GM23338 (cell line): Measurements from ENCODE around the gene SLC4A8. TPM values are rescaled to one million over a fixed set of nuclear protein-coding genes. Genes with fewer than 3 reads are reported as not detected.

Experiments
- ATAC-seq: fragments of 200-7000 bp; cut with Tn5 transposase; 3 replicates; pipeline ENCODE4 v1.9.1; 2020
- DNase-seq: peaks from one replicate; pipeline ENCODE4 v3.0.0-alpha.2; 2015; ENCODE audit warnings: low spot score
- H2AFZ ChIP-seq: fragments of 200-600 bp; sonication (generic); 2 replicates; pipeline ENCODE4 v1.8.0; 2016; ENCODE audit warnings: antibody characterized with exemption, mild to moderate bottlenecking, moderate library complexity
- H3F3A ChIP-seq: fragments of 200-600 bp; sonication (generic); replicated peaks from 2 replicates; pipeline ENCODE4 v1.8.0; 2017; ENCODE audit warnings: antibody characterized with exemption, mixed run types, low read depth
- H3K27ac ChIP-seq: fragments of 200-600 bp; sonication (generic); 2 replicates; pipeline ENCODE4 v1.6.1; 2016; ENCODE audit warnings: low read depth
- H3K27me3 ChIP-seq: fragments of 200-600 bp; sonication (generic); 2 replicates; pipeline ENCODE4 v1.8.0; 2016; ENCODE audit warnings: mild to moderate bottlenecking, mixed run types, moderate library complexity; ENCODE audit not compliant: insufficient read depth
- H3K36me3 ChIP-seq: fragments of 200-600 bp; sonication (generic); 2 replicates; pipeline ENCODE4 v1.8.0; 2016; ENCODE audit warnings: mild to moderate bottlenecking; ENCODE audit not compliant: insufficient read depth
- H3K4me1 ChIP-seq: fragments of 200-600 bp; sonication (generic); 2 replicates; pipeline ENCODE4 v1.8.0; 2016; ENCODE audit warnings: mild to moderate bottlenecking, moderate library complexity; ENCODE audit not compliant: insufficient read depth
- H3K4me2 ChIP-seq: fragments of 200-600 bp; sonication (generic); 2 replicates; pipeline ENCODE4 v1.7.1; 2017; ENCODE audit warnings: mixed run types
- H3K4me3 ChIP-seq: fragments of 200-600 bp; sonication (generic); 2 replicates; pipeline ENCODE4 v1.6.1; 2016; ENCODE audit warnings: mixed run types
- H3K79me2 ChIP-seq: fragments of 200-600 bp; sonication (generic); replicated peaks from 2 replicates; pipeline ENCODE4 v1.8.0; 2017; ENCODE audit warnings: mild to moderate bottlenecking; ENCODE audit not compliant: insufficient read depth
- H3K9me2 ChIP-seq: fragments of 200-600 bp; sonication (generic); 2 replicates; pipeline ENCODE4 v1.8.0; 2017; ENCODE audit not compliant: insufficient read depth
- H4K20me1 ChIP-seq: fragments of 200-600 bp; sonication (generic); replicated peaks from 2 replicates; pipeline ENCODE4 v1.8.0; 2017; ENCODE audit warnings: mild to moderate bottlenecking; ENCODE audit not compliant: insufficient read depth
- H3K27ac Mint-ChIP-seq: 2 replicates; pipeline ENCODE4 v1.8.0; 2020; ENCODE audit warnings: inconsistent platforms, mild to moderate bottlenecking, moderate library complexity, mixed read lengths
- H3K27me3 Mint-ChIP-seq: 3 replicates; pipeline ENCODE4 v1.8.0; 2022; ENCODE audit warnings: low read depth, mild to moderate bottlenecking, moderate library complexity, mixed read lengths, inconsistent platforms; ENCODE audit not compliant: insufficient read depth, poor library complexity
- H3K36me3 Mint-ChIP-seq: 3 replicates; pipeline ENCODE4 v1.8.0; 2021; ENCODE audit warnings: low read depth, mild to moderate bottlenecking, inconsistent platforms, moderate library complexity, mixed read lengths
- H3K4me1 Mint-ChIP-seq: 3 replicates; pipeline ENCODE4 v1.8.0; 2020; ENCODE audit warnings: mild to moderate bottlenecking, inconsistent platforms, mixed read lengths
- H3K4me3 Mint-ChIP-seq: 3 replicates; pipeline ENCODE4 v1.8.0; 2021; ENCODE audit warnings: moderate library complexity, mild to moderate bottlenecking, inconsistent platforms, mixed read lengths
- H3K9me3 Mint-ChIP-seq: 3 replicates; pipeline ENCODE4 v1.8.0; 2020; ENCODE audit warnings: moderate library complexity, mild to moderate bottlenecking, inconsistent platforms, mixed read lengths
- EZH2 ChIP-seq: fragments of 200-600 bp; sonication (generic); IDR thresholded peaks from one replicate; pipeline ENCODE4 v1.8.0; 2017; ENCODE audit warnings: antibody characterized with exemption, mild to moderate bottlenecking, low read depth; ENCODE audit not compliant: unreplicated experiment
- JUNB ChIP-seq: IDR thresholded peaks from one replicate; pipeline ENCODE4 v1.6.1; 2016; ENCODE audit warnings: antibody characterized with exemption; ENCODE audit not compliant: unreplicated experiment
- ZNF114 ChIP-seq: fragments of 250-450 bp; sonication (Bioruptor Pico); IDR thresholded peaks from 2 replicates; pipeline ENCODE4 v1.5.0; 2020; ENCODE audit warnings: mild to moderate bottlenecking, moderate library complexity
- polyA plus RNA-seq: library from polyadenylated mRNA; unstranded; fragments of >200 nt; fragmentation: Nextera tagmentation; extraction: Ambion mirVana; gene quantifications from 2 replicates; pipeline ENCODE4 v1.2.1, GENCODE V29; 2016
- total RNA-seq: library from RNA; depleted of rRNA; stranded (reverse); fragments of >200 nt; shearing (Covaris generic); gene quantifications from 2 replicates; pipeline ENCODE4 v1.2.3, GENCODE V29; 2014
- TF ChIP-seq, protein P1 (sequence below), 2 experiments: fragments of 200-600 bp in 1 of 2; sonication (generic) in 1 of 2; conservative IDR thresholded peaks; 2 replicates each; pipeline versions ENCODE4 v1.5.1 to v1.6.1; 2016 to 2017; ENCODE audit warnings: antibody characterized with exemption in 2 of 2, low read depth in 2 of 2, mild to moderate bottlenecking in 2 of 2, moderate library complexity in 1 of 2

Gene SLC4A8
- total and polyA plus RNA-seq, 2 experiments from 2014 or later, result 7.6 to 9.2 TPM

DNA sequence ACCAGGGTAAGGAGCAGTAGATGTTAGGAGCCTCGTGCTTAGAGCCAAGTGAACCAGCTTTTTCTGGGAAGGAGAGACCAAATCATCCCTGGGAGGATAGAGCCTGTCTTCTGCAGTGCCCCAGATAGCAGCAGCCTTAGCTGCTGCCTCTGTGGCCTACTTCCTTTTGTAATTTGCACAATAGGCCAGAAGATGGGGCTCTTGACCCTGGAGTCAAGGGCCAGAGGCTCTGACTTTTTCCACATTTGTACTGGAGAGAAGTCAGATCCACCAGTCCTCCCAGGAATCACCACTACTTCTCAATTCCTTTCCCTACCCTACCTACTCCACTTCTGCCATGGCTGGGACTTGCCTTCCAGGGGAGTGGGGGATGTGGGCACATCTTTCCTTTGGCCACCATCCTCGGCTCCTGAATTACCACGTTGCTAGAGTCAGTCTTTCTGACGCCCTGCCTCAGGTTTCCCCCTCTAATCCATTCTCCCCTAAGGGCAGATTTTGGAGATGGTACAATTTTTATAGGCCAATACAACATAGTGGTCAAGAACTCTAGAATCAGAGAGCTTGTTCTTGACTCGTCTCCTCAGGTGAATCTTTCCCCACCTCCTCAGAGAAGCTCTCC, 3.3 kb upstream of the SLC4A8 start:
- H3F3A ChIP-seq, result peaks cover 8% of the 10 kb centered on the region; the same call in 1 of the 2 replicates
- Mint-ChIP-seq H3K27me3 (peaks cover 11% of the 10 kb centered on the region), H3K27ac (no peak overlapping the region), H3K36me3 (no peaks in the 10 kb centered on the region; the same call in 2 of the 3 replicates), H3K9me3 (no peaks in the 10 kb centered on the region), H3K4me3 (no peak overlapping the region), H3K4me1 (peaks cover 38% of the 10 kb centered on the region)
- TF ChIP-seq, protein P1, sequence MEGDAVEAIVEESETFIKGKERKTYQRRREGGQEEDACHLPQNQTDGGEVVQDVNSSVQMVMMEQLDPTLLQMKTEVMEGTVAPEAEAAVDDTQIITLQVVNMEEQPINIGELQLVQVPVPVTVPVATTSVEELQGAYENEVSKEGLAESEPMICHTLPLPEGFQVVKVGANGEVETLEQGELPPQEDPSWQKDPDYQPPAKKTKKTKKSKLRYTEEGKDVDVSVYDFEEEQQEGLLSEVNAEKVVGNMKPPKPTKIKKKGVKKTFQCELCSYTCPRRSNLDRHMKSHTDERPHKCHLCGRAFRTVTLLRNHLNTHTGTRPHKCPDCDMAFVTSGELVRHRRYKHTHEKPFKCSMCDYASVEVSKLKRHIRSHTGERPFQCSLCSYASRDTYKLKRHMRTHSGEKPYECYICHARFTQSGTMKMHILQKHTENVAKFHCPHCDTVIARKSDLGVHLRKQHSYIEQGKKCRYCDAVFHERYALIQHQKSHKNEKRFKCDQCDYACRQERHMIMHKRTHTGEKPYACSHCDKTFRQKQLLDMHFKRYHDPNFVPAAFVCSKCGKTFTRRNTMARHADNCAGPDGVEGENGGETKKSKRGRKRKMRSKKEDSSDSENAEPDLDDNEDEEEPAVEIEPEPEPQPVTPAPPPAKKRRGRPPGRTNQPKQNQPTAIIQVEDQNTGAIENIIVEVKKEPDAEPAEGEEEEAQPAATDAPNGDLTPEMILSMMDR (conservative IDR thresholded peaks at IDR 0.05; ENCODE audit: low read depth in 2 of 2), result peak; percentile 62 to 90
- TF ChIP-seq JUNB, result no peak
- no peak overlapping the region for H3K4me3 ChIP-seq
- no peak overlapping the region for H2AFZ ChIP-seq
- H3K79me2 ChIP-seq, result peaks cover 9% of the 10 kb centered on the region; the same call in 1 of the 2 replicates
- DNase-seq, result peak; percentile 87
- H3K27ac ChIP-seq, result no peak overlapping the region
- H3K27me3 ChIP-seq, result no peaks in the 10 kb centered on the region
- no peaks in the 10 kb centered on the region for H3K36me3 ChIP-seq
- no peaks in the 10 kb centered on the region for H3K9me2 ChIP-seq
- peaks cover 7% of the 10 kb centered on the region; the same call in 1 of the 2 replicates for H4K20me1 ChIP-seq
- peaks cover 44% of the 10 kb centered on the region for H3K4me1 ChIP-seq
- peak; percentile 14 for ATAC-seq
- no peak overlapping the region for H3K4me2 ChIP-seq

DNA sequence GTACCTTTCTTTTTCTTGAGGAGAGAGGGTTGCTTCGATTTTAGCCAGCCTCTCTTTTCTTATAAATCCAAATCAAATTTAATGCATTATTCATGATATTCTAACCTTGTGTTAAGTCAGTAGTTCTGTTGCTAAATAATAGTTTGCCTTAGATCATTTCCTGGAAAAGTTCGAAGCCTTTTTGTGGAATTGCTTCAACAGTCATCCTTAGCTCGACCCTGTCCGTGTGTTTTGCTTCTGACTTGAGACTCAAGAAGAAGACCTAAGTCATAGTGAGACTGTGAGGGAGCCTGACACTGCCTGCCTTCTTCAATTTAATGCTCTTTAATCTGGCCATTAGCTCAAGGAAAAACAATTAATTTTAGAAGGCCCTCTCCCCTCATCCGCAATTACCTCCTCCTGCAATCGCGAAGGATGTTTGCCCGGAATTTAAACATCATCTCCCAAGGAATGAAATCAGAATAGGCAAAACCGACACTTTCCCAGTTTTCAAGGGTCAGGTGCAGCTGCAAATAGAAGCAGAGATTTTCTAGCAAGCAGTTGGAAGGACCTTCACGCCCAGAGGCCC, 453 bp upstream of the SLC4A8 start:
- peaks cover 8% of the 10 kb centered on the region; the same call in 1 of the 2 replicates for H3F3A ChIP-seq
- peaks cover 38% of the 10 kb centered on the region for H3K4me1 ChIP-seq
- no peak for ATAC-seq
- peak overlapping the region; percentile 38; the same call in 1 of the 2 replicates for H3K4me3 ChIP-seq
- H3K27ac Mint-ChIP-seq, result no peak overlapping the region
- DNase-seq, result no peak
- TF ChIP-seq ZNF114 (CRISPR knock-in tag), result no peak
- H3K27me3 Mint-ChIP-seq, result peaks cover 8% of the 10 kb centered on the region
- peaks cover 19% of the 10 kb centered on the region for H3K79me2 ChIP-seq
- H3K27ac ChIP-seq, result peak overlapping the region; percentile 52; the same call in 1 of the 2 replicates
- H3K27me3 ChIP-seq, result no peaks in the 10 kb centered on the region
- peak overlapping the region; percentile 56 for H3K4me2 ChIP-seq
- H3K36me3 Mint-ChIP-seq, result no peaks in the 10 kb centered on the region; the same call in 2 of the 3 replicates
- H3K9me3 Mint-ChIP-seq, result no peaks in the 10 kb centered on the region
- no peak overlapping the region for H2AFZ ChIP-seq
- H4K20me1 ChIP-seq, result peaks cover 7% of the 10 kb centered on the region
- no peaks in the 10 kb centered on the region for H3K9me2 ChIP-seq
- H3K36me3 ChIP-seq, result no peaks in the 10 kb centered on the region
- peaks cover 27% of the 10 kb centered on the region for H3K4me1 Mint-ChIP-seq
- H3K4me3 Mint-ChIP-seq, result peak overlapping the region; percentile 57

DNA sequence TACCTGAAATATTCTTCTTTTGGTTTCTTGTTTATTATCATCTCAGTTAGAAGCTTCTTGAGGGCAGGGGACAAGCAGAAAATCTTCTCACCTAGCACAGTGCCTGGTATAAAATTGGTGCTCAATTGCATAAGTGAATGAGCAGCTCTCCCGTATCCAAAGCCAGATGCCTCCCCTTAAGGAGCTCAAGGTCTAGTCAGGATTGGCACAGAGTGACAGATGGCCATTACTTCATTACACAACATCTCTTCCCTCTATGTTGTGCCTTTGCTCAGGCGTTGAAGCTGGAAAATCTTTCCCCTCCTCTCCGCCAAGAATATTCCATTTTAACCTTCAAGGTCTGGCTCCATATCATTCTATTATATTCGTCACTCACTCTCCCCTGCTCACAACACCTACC, 3.6 kb downstream of the SLC4A8 start:
- Histone ChIP-seq H4K20me1 (peaks cover 7% of the 10 kb centered on the region), H3K27me3 (no peaks in the 10 kb centered on the region), H2AFZ (no peak overlapping the region), H3K4me3 (no peak overlapping the region), H3F3A (peaks cover 8% of the 10 kb centered on the region; the same call in 1 of the 2 replicates), H3K9me2 (peaks cover 4% of the 10 kb centered on the region; the same call in 1 of the 2 replicates), H3K4me2 (no peak overlapping the region), H3K79me2 (peaks cover 19% of the 10 kb centered on the region), H3K4me1 (peaks cover 24% of the 10 kb centered on the region), H3K27ac (no peak overlapping the region), H3K36me3 (no peaks in the 10 kb centered on the region)
- ATAC-seq, result no peak
- no peaks in the 10 kb centered on the region; the same call in 2 of the 3 replicates for H3K9me3 Mint-ChIP-seq
- peaks cover 3% of the 10 kb centered on the region for H3K27me3 Mint-ChIP-seq
- H3K4me1 Mint-ChIP-seq, result peaks cover 7% of the 10 kb centered on the region
- no peak overlapping the region for H3K27ac Mint-ChIP-seq
- no peak overlapping the region for H3K4me3 Mint-ChIP-seq
- no peak for TF ChIP-seq EZH2
- DNase-seq, result no peak
- no peaks in the 10 kb centered on the region; the same call in 2 of the 3 replicates for H3K36me3 Mint-ChIP-seq
